ENCODE data around the gene MIX23. TPM values are rescaled to one million over a fixed set of nuclear protein-coding genes. Genes with fewer than 3 reads are reported as not detected.

The MIX23 gene
- polyA plus RNA-seq, 1 of the 3 experiments (the other 2 are of a cell fraction): 11.2 TPM

DNA sequence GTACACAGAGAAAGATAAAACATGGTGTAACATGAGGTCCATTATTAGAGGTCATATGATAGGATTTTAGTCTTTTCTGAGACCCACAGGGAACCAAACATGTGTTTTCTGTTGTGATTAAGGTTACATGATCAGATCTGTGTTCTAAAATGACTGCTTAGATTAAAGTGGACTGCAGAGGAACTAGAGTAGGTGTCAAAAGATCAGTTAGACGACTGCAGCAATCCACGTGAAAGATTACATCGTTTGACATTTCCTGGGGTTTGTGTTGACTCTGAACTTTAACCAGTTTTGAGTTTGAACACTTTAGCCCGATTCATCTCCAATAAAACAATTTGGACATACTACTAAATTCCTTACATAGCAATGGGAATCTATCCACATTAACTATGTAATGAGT is 5.1 kb downstream of the MIX23 start:
- peaks cover 2 to 4% of the 10 kb centered on the region in 2 experiments for H3K36me3 ChIP-seq (replicated peaks in 1 of 2; ENCODE audit: control insufficient read depth in 1 of 2, insufficient read depth in 2 of 2, low read length in 1 of 2)
- peaks cover 5% of the 10 kb centered on the region for H3F3A ChIP-seq (replicated peaks; ENCODE audit: insufficient read depth)
- TF ChIP-seq RAD21 (IDR thresholded peaks at IDR 0.05; ENCODE audit: low read length) (no peak), NRF1 (IDR thresholded peaks at IDR 0.05; ENCODE audit: low read depth, low read length) (no peak), YY1 (IDR thresholded peaks at IDR 0.05; ENCODE audit: low read depth) (no peak)
- TF ChIP-seq, protein P1, sequence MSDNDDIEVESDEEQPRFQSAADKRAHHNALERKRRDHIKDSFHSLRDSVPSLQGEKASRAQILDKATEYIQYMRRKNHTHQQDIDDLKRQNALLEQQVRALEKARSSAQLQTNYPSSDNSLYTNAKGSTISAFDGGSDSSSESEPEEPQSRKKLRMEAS (IDR thresholded peaks at IDR 0.05; ENCODE audit: low read depth): no peak
- H2AFZ ChIP-seq (ENCODE audit: low read depth): no peak overlapping the region
- ChIA-PET CTCF (no interaction called here), POLR2A (no interaction called here)
- H3K4me1 ChIP-seq (ENCODE audit: control insufficient read depth in 1 of 2, insufficient read depth in 2 of 2, low read depth in 1 of 2, low read length in 1 of 2): peaks cover 4 to 6% of the 10 kb centered on the region in 2 experiments; a peak in 3 of 4 replicates
- no peaks in the 10 kb centered on the region for H3K9me3 ChIP-seq
- H3K27ac ChIP-seq (ENCODE audit: low read depth in 2 of 2, low read length in 1 of 2): no peak overlapping the region
- no peaks in the 10 kb centered on the region for H3K9me2 ChIP-seq
- H4K20me1 ChIP-seq (ENCODE audit: insufficient read depth): no peaks in the 10 kb centered on the region
- 96% methylated on average over 4 of the region's 4 CpGs for WGBS (ENCODE audit: low lambda C conversion rate)
- no peak overlapping the region for H3K9ac ChIP-seq
- no peak overlapping the region for H3K4me2 ChIP-seq
- H3K79me2 ChIP-seq (ENCODE audit: insufficient read depth): peaks cover 46% of the 10 kb centered on the region
- DNase-seq: no peak
- no peaks in the 10 kb centered on the region for H3K27me3 ChIP-seq (ENCODE audit: insufficient read depth)
- no peak overlapping the region for H3K4me3 ChIP-seq (ENCODE audit: low read depth in 2 of 2, low read length in 1 of 2)

DNA sequence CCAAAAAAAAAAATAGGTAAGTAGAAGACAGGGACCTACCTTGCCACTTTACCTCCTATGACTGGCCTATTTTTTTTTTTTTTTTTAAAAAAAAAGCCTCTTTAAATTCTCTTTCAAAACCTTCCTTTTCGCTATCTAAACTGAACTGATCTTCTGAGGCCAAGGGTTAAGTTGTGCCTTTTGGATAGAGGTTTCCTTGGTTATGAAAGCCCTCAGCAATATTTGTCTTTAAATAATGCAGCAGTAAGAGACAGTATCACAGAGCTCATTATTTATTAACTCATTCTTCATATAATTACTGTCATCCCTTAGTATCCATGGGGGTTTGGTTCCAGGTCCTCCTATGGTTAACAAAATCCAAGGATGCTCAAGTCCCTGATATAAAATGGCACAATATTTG is 9.0 kb downstream of the MIX23 start:
- H3K27me3 ChIP-seq (ENCODE audit: insufficient read depth): no peaks in the 10 kb centered on the region
- no peak overlapping the region for H3K4me3 ChIP-seq (ENCODE audit: low read depth in 2 of 2, low read length in 1 of 2)
- H2AFZ ChIP-seq (ENCODE audit: low read depth): no peak overlapping the region
- H3K9me3 ChIP-seq: no peaks in the 10 kb centered on the region
- no peaks in the 10 kb centered on the region for H4K20me1 ChIP-seq (ENCODE audit: insufficient read depth)
- POLR2A ChIA-PET: no interaction called here
- no peak for DNase-seq
- no peak for TF ChIP-seq TCF12 (IDR thresholded peaks at IDR 0.05)
- TF ChIP-seq SMC3 (IDR thresholded peaks at IDR 0.05; ENCODE audit: low read depth, low read length): no peak
- no peak for TF ChIP-seq NRF1 (IDR thresholded peaks at IDR 0.05; ENCODE audit: low read depth, low read length)
- TF ChIP-seq FOXJ3 (CRISPR knock-in tag; IDR thresholded peaks at IDR 0.05): no peak
- TF ChIP-seq MXI1 (IDR thresholded peaks at IDR 0.05; ENCODE audit: low read depth, low read length): no peak
- TF ChIP-seq JUND (IDR thresholded peaks at IDR 0.05): no peak
- no peak for TF ChIP-seq GABPA (IDR thresholded peaks at IDR 0.05; ENCODE audit: low read depth)
- no peak for TF ChIP-seq FOXM1 (IDR thresholded peaks at IDR 0.05; ENCODE audit: low read depth)
- no peak for TF ChIP-seq NFIC (IDR thresholded peaks at IDR 0.05; ENCODE audit: borderline replicate concordance)
- TF ChIP-seq, protein P2, sequence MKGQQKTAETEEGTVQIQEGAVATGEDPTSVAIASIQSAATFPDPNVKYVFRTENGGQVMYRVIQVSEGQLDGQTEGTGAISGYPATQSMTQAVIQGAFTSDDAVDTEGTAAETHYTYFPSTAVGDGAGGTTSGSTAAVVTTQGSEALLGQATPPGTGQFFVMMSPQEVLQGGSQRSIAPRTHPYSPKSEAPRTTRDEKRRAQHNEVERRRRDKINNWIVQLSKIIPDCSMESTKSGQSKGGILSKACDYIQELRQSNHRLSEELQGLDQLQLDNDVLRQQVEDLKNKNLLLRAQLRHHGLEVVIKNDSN (IDR thresholded peaks at IDR 0.05; ENCODE audit: borderline replicate concordance, low read depth): no peak
- no peak for TF ChIP-seq GATA2 (CRISPR knock-in tag; IDR thresholded peaks at IDR 0.05)
- TF ChIP-seq, protein P3, sequence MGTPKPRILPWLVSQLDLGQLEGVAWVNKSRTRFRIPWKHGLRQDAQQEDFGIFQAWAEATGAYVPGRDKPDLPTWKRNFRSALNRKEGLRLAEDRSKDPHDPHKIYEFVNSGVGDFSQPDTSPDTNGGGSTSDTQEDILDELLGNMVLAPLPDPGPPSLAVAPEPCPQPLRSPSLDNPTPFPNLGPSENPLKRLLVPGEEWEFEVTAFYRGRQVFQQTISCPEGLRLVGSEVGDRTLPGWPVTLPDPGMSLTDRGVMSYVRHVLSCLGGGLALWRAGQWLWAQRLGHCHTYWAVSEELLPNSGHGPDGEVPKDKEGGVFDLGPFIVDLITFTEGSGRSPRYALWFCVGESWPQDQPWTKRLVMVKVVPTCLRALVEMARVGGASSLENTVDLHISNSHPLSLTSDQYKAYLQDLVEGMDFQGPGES (IDR thresholded peaks at IDR 0.05; ENCODE audit: low read depth, low read length): no peak
- TF ChIP-seq, protein P4, sequence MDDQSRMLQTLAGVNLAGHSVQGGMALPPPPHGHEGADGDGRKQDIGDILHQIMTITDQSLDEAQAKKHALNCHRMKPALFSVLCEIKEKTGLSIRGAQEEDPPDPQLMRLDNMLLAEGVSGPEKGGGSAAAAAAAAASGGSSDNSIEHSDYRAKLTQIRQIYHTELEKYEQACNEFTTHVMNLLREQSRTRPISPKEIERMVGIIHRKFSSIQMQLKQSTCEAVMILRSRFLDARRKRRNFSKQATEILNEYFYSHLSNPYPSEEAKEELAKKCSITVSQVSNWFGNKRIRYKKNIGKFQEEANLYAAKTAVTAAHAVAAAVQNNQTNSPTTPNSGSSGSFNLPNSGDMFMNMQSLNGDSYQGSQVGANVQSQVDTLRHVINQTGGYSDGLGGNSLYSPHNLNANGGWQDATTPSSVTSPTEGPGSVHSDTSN (IDR thresholded peaks at IDR 0.05): no peak
- TF ChIP-seq SIN3A (IDR thresholded peaks at IDR 0.05; ENCODE audit: borderline replicate concordance, low read depth, low read length): no peak
- no peak for TF ChIP-seq RCOR1 (IDR thresholded peaks at IDR 0.05; ENCODE audit: low read length)
- no peak for TF ChIP-seq TAF1 (IDR thresholded peaks at IDR 0.05; ENCODE audit: borderline replicate concordance, low read depth, low read length)
- TF ChIP-seq, protein P1 (IDR thresholded peaks at IDR 0.05; ENCODE audit: low read depth): no peak
- no peak for TF ChIP-seq YY1 (IDR thresholded peaks at IDR 0.05; ENCODE audit: low read depth)
- WGBS (ENCODE audit: low lambda C conversion rate): 86% methylated on average over 1 of the region's 1 CpG
- H3K36me3 ChIP-seq (replicated peaks in 1 of 2; ENCODE audit: control insufficient read depth in 1 of 2, insufficient read depth in 2 of 2, low read length in 1 of 2): peaks cover 13% of the 10 kb centered on the region in 2 experiments
- H3K4me2 ChIP-seq: no peak overlapping the region
- H3K9ac ChIP-seq: no peak overlapping the region
- H3F3A ChIP-seq (replicated peaks; ENCODE audit: insufficient read depth): peaks cover 5% of the 10 kb centered on the region
- CTCF ChIA-PET: no interaction called here
- peaks cover 10% of the 10 kb centered on the region; the same call in 1 of the 2 replicates for H3K79me2 ChIP-seq (ENCODE audit: insufficient read depth)
- no peaks in the 10 kb centered on the region for H3K4me1 ChIP-seq (ENCODE audit: control insufficient read depth in 1 of 2, insufficient read depth in 2 of 2, low read depth in 1 of 2, low read length in 1 of 2)
- no peaks in the 10 kb centered on the region for H3K9me2 ChIP-seq
- H3K27ac ChIP-seq (ENCODE audit: low read depth in 2 of 2, low read length in 1 of 2): no peak overlapping the region

Measured in SK-N-SH (cell line).